Stomach (tissue), 9 donors: ENCODE data around the gene TBL3. TPM values are rescaled to one million over a fixed set of nuclear protein-coding genes. Genes with fewer than 3 reads are reported as not detected.
"Not testable (repeated sequence)": the region's sequence is repeated elsewhere in the genome, so short reads cannot be mapped to it uniquely, and the experiment has no call there.

Source experiments
- DNase-seq, 2 donors: peaks; one replicate each; pipeline versions ENCODE4 v3.0.0 to v3.0.0-alpha.2; 2013 to 2019
- H3K27ac ChIP-seq, 5 donors: fragments of 200-600 bp in 4 of 5; sonication (generic) in 4 of 5; one replicate each; pipeline ENCODE4 v1.5.1; 2013 to 2019; ENCODE audit warnings: mild to moderate bottlenecking in 1 of 5, moderate library complexity in 1 of 5
- H3K27me3 ChIP-seq, 3 donors: fragments of 200-600 bp; sonication (generic); one replicate each; pipeline ENCODE4 v1.5.1; 2017 to 2019; ENCODE audit warnings: mixed run types in 1 of 3
- H3K36me3 ChIP-seq, 4 donors: fragments of 200-600 bp; sonication (generic); 1 replicate in 3 of 4; 2 replicates in 1 of 4; pipeline ENCODE4 v1.5.1; 2016 to 2019
- H3K4me1 ChIP-seq, 4 donors: fragments of 200-600 bp; sonication (generic); one replicate each; pipeline ENCODE4 v1.5.1; 2016 to 2019
- H3K4me3 ChIP-seq, 4 donors: fragments of 200-600 bp; sonication (generic) in 3 of 4; one replicate each; pipeline ENCODE4 v1.5.1; 2016 to 2019; ENCODE audit warnings: mild to moderate bottlenecking in 1 of 4
- H3K9me3 ChIP-seq, 4 donors: fragments of 200-600 bp; sonication (generic); one replicate each; pipeline ENCODE4 v1.5.1; 2016 to 2019
- CTCF ChIP-seq, 7 experiments: fragments of 450-650 bp in 4 of 7; fragments of 200-600 bp in 3 of 7; sonication (generic) in 3 of 7; IDR thresholded peaks; one replicate each; pipeline ENCODE4 v1.5.1; 2016 to 2019; ENCODE audit warnings: antibody characterized with exemption in 7 of 7, control low read depth in 2 of 7, mild to moderate bottlenecking in 1 of 7
- EP300 ChIP-seq: sonication (generic); formaldehyde crosslinking; IDR thresholded peaks from one replicate; pipeline ENCODE4 v1.6.1; 2017; ENCODE audit warnings: antibody characterized with exemption
- POLR2A ChIP-seq, 4 donors: fragments of 450-650 bp; IDR thresholded peaks; one replicate each; pipeline ENCODE4 v1.6.1; 2016; ENCODE audit warnings: antibody characterized with exemption in 4 of 4, control low read depth in 2 of 4, mild to moderate bottlenecking in 1 of 4, moderate library complexity in 1 of 4
- POLR2AphosphoS5 ChIP-seq, 3 donors: sonication (generic); formaldehyde crosslinking; IDR thresholded peaks; one replicate each; pipeline ENCODE4 v1.6.1; 2016; ENCODE audit warnings: antibody characterized with exemption in 3 of 3
- WGBS, 5 donors: extraction: QIAGEN DNeasy Blood & Tissue Kit in 3 of 5; methylation state at CpG; one replicate each; pipeline versions ENCODE4 v1.1.5 to v1.1.7; 2013 to 2018; 5-methylcytosine and 5-hydroxymethylcytosine counted together
- intact Hi-C: fragments of 100-400 bp; cut with DNase I; formaldehyde crosslinking; loops from one replicate; pipeline ENCODE4 v1.15.1; 2023; ENCODE audit warnings: low total_unique reads
- polyA plus RNA-seq, 3 donors: library from polyadenylated mRNA; stranded (reverse); fragments of 200-250 nt; gene quantifications; one replicate each; pipeline ENCODE4 v1.2.3, GENCODE V29; 2013
- total RNA-seq, 5 donors: library from RNA; depleted of rRNA; stranded (reverse); fragments of >200 nt; gene quantifications; one replicate each; pipeline versions ENCODE4 v1.1.0 to v1.2.3, GENCODE V29; 2014 to 2016
- donor health status: healthy with polysubstance abuse.
- donor health status: Bipolar disorder and iron deficiency.
- donor health status: healthy.

Gene TBL3
- total and polyA plus RNA-seq, 8 donors = 9.4 to 174 (median 40.8) TPM

DNA sequence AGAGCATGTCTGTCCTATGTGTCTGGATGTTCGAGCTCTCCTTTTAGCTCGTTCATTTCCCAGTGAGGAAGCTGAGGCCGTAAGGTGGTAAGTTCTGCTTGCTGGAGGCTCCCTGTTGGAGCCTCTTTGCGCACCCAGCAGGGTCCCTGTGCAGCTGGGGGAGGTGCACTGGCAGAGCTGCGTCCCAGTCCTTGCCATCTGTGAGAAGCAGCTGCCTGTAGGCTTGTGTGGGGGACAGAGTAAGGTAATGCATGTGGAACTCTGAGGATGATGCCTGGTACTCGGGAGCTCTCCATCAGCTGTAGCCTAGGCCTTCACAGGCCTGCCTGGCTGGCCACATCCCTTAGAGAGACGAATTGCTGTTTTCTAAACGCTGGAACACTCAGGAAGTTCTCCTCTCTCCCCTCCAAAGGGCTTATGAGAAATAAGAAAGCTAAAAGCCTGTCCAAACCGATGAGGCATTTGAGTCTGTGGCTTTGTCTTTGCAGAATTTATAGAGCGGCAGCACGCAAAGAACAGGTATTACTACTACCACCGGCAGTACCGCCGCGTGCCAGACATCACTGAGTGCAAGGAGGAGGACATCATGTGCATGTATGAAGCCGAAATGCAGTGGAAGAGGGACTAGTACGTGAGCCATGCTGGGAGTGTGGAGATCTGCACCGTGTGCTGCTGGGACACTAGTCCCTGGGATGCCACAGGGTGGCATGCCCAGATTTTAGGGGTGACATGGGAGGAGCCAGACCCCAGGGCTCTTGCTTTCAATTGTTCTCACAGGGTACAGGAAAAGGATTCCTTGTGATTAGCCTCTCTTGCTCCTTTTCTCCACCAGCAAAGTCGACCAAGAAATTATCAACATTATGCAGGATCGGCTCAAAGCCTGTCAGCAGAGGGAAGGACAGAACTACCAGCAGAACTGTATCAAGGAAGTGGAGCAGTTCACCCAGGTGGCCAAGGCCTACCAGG is 10.9 kb upstream of the TBL3 start:
- no peak for DNase-seq
- Histone ChIP-seq H3K4me1 (peaks cover 47 to 63% (median 53%) of the 10 kb centered on the region in 4 donors), H3K36me3 (peaks cover 23 to 28% (median 26%) of the 10 kb centered on the region in 4 donors), H3K4me3 (peak overlapping the region; percentile 63 to 87 (median 78)), H3K27me3 (no peaks in the 10 kb centered on the region), H3K27ac (peak overlapping the region in 4 of 5 donors; percentile 56 to 97 (median 88)), H3K9me3 (no peaks in the 10 kb centered on the region)
- intact Hi-C loops = no loop called here
- no peak for TF ChIP-seq CTCF (IDR thresholded peaks at IDR 0.05)
- TF ChIP-seq EP300 = no peak
- TF ChIP-seq POLR2AphosphoS5 (IDR thresholded peaks at IDR 0.05) = peak in 1 of 3 donors; percentile 60
- TF ChIP-seq POLR2A (IDR thresholded peaks at IDR 0.05) = no peak
- WGBS, 5 donors = 27 to 43% (median 34%) methylated on average over 18 to 20 of the region's 20 CpGs

DNA sequence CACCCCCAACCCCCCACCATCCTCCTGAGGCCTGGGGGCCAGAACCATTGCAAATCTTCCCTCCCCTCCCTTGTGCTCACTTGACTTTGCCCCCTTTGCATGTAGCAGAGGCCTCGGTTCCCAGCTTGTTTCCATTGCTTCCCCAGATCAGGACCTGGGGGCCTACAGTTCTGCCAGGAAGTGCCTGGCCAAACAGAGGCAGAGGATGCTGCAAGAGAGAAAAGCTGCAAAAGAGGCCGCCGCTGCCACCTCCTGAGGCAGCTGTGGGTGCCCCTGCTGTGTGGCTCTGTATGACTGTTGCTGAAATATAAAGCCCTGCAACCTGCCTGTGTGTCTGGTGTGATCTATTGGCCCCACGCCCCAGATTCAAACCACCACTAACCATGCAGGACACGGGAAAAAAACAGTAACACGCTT is 10.2 kb upstream of the TBL3 start:
- Histone ChIP-seq H3K4me3 (peak overlapping the region in 1 of 4 donors; percentile 83), H3K27ac (peak overlapping the region in 1 of 5 donors; percentile 97), H3K9me3 (no peaks in the 10 kb centered on the region), H3K36me3 (peaks cover 23 to 28% (median 26%) of the 10 kb centered on the region in 4 donors), H3K27me3 (no peaks in the 10 kb centered on the region), H3K4me1 (peaks cover 50 to 69% (median 56%) of the 10 kb centered on the region in 4 donors)
- no peak for TF ChIP-seq POLR2AphosphoS5 (IDR thresholded peaks at IDR 0.05)
- no peak for TF ChIP-seq POLR2A (IDR thresholded peaks at IDR 0.05)
- no peak for TF ChIP-seq EP300
- no peak for TF ChIP-seq CTCF (IDR thresholded peaks at IDR 0.05)
- DNase-seq = no peak
- intact Hi-C loops = no loop called here
- 46 to 63% (median 55%) methylated on average over 6 of the region's 6 CpGs for WGBS, 5 donors

DNA sequence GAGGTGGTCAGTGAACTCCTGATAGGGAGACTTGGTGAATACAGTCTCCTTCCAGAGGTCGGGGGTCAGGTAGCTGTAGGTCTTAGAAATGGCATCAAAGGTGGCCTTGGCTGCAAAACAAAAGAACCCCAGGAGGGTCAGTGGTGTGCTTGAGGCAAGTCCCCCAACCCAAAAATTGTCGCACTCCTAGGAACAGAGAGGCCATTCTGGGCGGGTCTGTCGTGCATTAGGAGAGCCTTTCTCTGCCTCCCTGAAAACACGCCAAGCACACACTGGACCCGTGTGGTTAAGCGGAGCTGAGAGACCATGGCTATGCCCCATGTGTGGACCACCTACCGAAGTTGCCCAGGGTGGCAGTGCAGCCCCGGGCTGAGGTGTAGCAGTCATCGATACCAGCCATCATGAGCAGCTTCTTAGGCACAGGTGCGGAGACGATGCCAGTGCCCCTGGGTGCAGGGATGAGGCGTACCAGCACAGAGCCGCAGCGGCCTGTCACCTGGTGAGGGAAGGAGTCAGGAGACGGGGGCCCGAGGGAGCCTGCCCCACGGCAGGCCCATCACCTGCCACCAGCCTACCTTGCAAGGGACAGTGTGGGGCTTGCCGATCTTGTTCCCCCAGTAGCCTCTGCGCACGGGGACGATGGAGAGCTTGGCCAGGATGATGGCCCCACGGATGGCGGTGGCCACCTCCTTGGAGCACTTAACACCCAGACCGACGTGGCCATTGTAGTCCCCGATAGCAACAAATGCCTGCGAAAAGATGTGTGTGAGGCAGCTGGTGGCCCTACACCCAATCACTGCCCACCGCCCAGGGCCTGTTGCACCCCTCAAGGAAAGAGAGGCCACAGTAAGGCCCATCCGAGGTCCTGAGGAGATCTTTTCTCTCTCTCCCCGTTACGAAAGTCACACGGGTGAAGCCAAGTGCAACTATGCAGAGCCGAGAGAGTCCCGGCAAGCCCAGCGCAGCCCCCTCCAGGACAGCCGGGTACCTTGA is 9.4 kb upstream of the TBL3 start:
- 71 to 79% (median 76%) methylated on average over 24 to 34 of the region's 37 CpGs for WGBS, 5 donors
- H3K27me3 ChIP-seq, H3K9me3 ChIP-seq, intact Hi-C loops, DNase-seq: not testable (repeated sequence)
- Histone ChIP-seq H3K27ac (peak overlapping the region in 3 of 5 donors; percentile 94 to 98 (median 97)), H3K4me3 (peak overlapping the region in 3 of 4 donors; percentile 75 to 83 (median 83)), H3K4me1 (peaks cover 50 to 69% (median 56%) of the 10 kb centered on the region in 4 donors), H3K36me3 (peaks cover 23 to 31% (median 26%) of the 10 kb centered on the region in 4 donors)

GRCh38 chr16:1963806-1964505 is 7.9 kb upstream of the TBL3 start:
- Histone ChIP-seq H3K4me3 (peak overlapping the region; percentile 75 to 90 (median 83)), H3K27me3 (no peaks in the 10 kb centered on the region), H3K27ac (peak overlapping the region; percentile 94 to 98 (median 97)), H3K9me3 (no peaks in the 10 kb centered on the region), H3K4me1 (peaks cover 45 to 65% (median 52%) of the 10 kb centered on the region in 4 donors), H3K36me3 (peaks cover 23 to 31% (median 26%) of the 10 kb centered on the region in 4 donors)
- intact Hi-C loops = no loop called here
- peak in 1 of 2 donors; percentile 80 for DNase-seq
- TF ChIP-seq POLR2AphosphoS5 (IDR thresholded peaks at IDR 0.05) = no peak
- TF ChIP-seq POLR2A (IDR thresholded peaks at IDR 0.05) = no peak
- TF ChIP-seq EP300 = no peak
- no peak for TF ChIP-seq CTCF (IDR thresholded peaks at IDR 0.05)
- WGBS, 5 donors = 4 to 13% (median 6%) methylated on average over 24 to 44 of the region's 44 CpGs
